Peyer's patch (tissue), 4 donors: ENCODE data around the gene PPP2R2C.

ENCODE experiments used
- POLR2A ChIP-seq, 2 donors: fragments of 450-650 bp; IDR thresholded peaks; one replicate each; pipeline ENCODE4 v1.5.1; 2017; ENCODE audit warnings: antibody characterized with exemption in 2 of 2, mild to moderate bottlenecking in 2 of 2, moderate library complexity in 2 of 2
- TF ChIP-seq, protein P1 (sequence below), 6 experiments: fragments of 450-650 bp in 4 of 6; fragments of 200-600 bp in 2 of 6; sonication (generic) in 1 of 6; IDR thresholded peaks; one replicate each; pipeline ENCODE4 v1.5.1; 2017 to 2019; ENCODE audit warnings: antibody characterized with exemption in 6 of 6, mild to moderate bottlenecking in 3 of 6, moderate library complexity in 1 of 6

DNA sequence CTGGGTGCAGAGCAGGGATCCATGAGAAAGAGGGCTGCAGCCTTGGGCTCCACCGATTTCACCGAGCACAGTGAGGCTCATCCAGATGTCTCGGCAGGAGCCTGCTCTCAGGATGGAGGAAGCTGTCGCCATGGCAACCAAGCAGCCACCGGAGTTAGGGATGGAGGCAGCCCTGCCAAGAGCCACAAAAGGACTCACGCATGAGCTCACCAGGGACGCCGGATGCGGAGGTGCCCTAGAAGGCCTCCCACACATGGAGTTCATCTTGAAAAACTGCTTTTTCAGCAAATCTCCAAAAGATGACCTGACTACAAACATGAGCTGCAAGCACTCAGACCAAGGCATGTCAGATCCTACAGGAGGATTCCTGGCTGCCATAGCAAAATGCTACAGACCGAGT, 112.0 kb downstream of the PPP2R2C start:
- TF ChIP-seq, protein P1, sequence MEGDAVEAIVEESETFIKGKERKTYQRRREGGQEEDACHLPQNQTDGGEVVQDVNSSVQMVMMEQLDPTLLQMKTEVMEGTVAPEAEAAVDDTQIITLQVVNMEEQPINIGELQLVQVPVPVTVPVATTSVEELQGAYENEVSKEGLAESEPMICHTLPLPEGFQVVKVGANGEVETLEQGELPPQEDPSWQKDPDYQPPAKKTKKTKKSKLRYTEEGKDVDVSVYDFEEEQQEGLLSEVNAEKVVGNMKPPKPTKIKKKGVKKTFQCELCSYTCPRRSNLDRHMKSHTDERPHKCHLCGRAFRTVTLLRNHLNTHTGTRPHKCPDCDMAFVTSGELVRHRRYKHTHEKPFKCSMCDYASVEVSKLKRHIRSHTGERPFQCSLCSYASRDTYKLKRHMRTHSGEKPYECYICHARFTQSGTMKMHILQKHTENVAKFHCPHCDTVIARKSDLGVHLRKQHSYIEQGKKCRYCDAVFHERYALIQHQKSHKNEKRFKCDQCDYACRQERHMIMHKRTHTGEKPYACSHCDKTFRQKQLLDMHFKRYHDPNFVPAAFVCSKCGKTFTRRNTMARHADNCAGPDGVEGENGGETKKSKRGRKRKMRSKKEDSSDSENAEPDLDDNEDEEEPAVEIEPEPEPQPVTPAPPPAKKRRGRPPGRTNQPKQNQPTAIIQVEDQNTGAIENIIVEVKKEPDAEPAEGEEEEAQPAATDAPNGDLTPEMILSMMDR (IDR thresholded peaks at IDR 0.05) = no peak
- no peak for TF ChIP-seq POLR2A (IDR thresholded peaks at IDR 0.05)
